GM12892 (cell line): ENCODE measurements around the gene BRDT.

Experiments used
- DNase-seq: peaks from one replicate; pipeline ENCODE4 v3.0.0; 2011; ENCODE audit not compliant: insufficient read length
- FAIRE-seq: peaks from 2 replicates; lab custom pipeline; 2011; peaks lifted over from hg19 to GRCh38; lab: Jason Lieb, UNC
- POLR2A ChIP-seq: IDR thresholded peaks from 2 replicates; pipeline ENCODE4 v1.6.1; 2011; ENCODE audit warnings: low read depth, low read length, control low read depth
- POLR2AphosphoS5 ChIP-seq: IDR thresholded peaks from 2 replicates; pipeline ENCODE4 v1.6.1; 2011; ENCODE audit warnings: low read depth, low read length, control low read depth
- TAF1 ChIP-seq: IDR thresholded peaks from 2 replicates; pipeline ENCODE4 v1.6.1; 2011; ENCODE audit warnings: low read depth, mild to moderate bottlenecking, control low read depth, low read length, borderline replicate concordance

BRDT gene

GRCh38 chr1:91937613-91938012, 11.6 kb upstream of the BRDT start:
- no peak for DNase-seq
- FAIRE-seq = no peak
- TF ChIP-seq POLR2AphosphoS5 (no peak), POLR2A (no peak), TAF1 (no peak)

DNA sequence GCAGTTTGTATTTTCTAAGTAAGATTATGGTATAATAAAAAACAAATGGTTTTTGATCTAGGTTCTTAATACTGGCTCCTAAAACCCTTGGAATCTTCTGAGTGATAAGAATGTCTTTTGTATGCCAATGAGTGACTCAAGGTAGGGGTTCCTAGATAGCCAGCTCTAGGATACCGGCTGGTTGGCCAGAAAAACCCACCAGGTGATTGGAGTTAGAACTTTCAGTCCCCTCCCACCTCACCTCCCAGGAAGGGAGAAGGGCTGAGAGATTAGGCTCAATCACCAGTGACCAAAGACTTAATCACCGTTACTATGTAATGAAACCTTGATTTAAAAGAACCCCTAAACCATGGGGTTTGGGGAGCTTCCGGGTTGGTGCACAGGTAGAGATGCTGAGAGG, 8.7 kb upstream of the BRDT start:
- FAIRE-seq = no peak
- TF ChIP-seq POLR2A = no peak
- TF ChIP-seq POLR2AphosphoS5 = no peak
- TF ChIP-seq TAF1 = no peak

GRCh38 chr1:91944087-91944486, 5.1 kb upstream of the BRDT start:
- DNase-seq (no peak), FAIRE-seq (no peak)
- TF ChIP-seq TAF1 = no peak
- TF ChIP-seq POLR2A = no peak
- no peak for TF ChIP-seq POLR2AphosphoS5

More for the DNA sequence above, 8.7 kb upstream of the BRDT start:
- DNase-seq = no peak

- TF ChIP-seq POLR2AphosphoS5 = no peak
- no peak for TF ChIP-seq POLR2A
- no peak for FAIRE-seq
- DNase-seq = no peak
Measured at GRCh38 chr1:91948097-91948496, 1.1 kb upstream of the BRDT start.

DNA sequence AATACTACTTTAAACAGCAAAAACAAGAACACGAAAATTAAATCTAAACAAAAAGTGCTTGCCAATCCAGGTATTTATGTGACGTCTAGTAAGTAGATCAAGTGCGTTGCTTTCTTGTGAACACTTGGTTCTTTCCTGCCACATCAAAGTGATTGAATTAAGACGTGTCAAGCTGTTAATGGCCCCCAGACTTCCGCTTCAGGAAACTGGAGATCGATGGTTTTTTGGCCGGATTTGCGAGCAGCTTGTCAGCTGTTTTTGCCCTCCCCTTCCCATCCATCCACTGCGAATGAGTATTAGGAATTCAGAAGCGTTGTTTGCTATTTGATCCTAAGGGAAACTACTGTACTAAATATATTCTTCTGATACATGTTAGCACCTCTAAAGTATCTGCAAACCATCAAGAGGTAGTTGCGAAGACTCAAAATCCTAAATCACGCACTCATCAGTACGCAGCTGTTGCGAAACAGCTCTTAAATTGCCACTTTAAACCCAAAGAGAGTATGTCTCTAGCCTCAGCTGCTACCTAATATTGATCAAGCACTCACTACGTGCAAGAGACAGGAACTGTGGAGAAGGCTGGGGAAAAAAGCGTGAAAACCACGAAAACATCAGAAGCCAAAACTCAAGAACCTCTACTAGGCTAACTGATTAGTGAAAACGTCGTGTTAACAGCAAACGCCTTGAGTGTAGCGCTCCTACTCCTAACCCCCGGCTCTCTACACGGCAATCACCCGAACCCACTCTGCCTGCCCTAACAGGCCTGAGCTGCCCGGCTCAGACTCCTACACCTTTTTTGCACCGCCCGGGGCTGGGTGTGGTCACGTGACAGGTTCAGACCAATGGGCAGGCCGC, 473 bp upstream of the BRDT start:
- no peak for FAIRE-seq
- TF ChIP-seq POLR2A (no peak), TAF1 (no peak), POLR2AphosphoS5 (no peak)
- DNase-seq = no peak

GRCh38 chr1:91952187-91952586, 3.0 kb downstream of the BRDT start:
- DNase-seq (no peak), FAIRE-seq (no peak)
- no peak for TF ChIP-seq POLR2A
- no peak for TF ChIP-seq TAF1
- TF ChIP-seq POLR2AphosphoS5 = no peak

GRCh38 chr1:91958926-91959325, 9.7 kb downstream of the BRDT start:
- FAIRE-seq (no peak), DNase-seq (no peak)
- TF ChIP-seq TAF1 = no peak
- TF ChIP-seq POLR2AphosphoS5 = no peak
- TF ChIP-seq POLR2A = no peak

GRCh38 chr1:91968334-91968733, 19.1 kb downstream of the BRDT start:
- DNase-seq (no peak), FAIRE-seq (no peak)
- TF ChIP-seq POLR2A (no peak), POLR2AphosphoS5 (no peak), TAF1 (no peak)

- DNase-seq = no peak
- no peak for TF ChIP-seq POLR2A
- TF ChIP-seq POLR2AphosphoS5 = no peak
- no peak for TF ChIP-seq TAF1
- no peak for FAIRE-seq
Measured at GRCh38 chr1:91979383-91979782, 30.2 kb downstream of the BRDT start.

DNA sequence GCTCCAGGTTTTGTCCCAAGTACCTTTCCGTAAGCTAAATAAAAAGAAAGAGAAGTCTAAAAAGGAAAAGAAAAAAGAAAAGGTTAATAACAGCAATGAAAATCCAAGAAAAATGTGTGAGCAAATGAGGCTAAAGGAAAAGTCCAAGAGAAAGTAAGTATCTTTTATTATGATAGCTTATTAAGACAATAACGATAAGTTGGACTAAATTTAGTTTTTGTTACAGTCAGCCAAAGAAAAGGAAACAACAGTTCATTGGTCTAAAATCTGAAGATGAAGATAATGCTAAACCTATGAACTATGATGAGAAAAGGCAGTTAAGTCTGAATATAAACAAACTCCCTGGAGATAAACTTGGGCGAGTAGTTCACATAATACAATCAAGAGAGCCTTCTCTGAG, 31.5 kb downstream of the BRDT start:
- FAIRE-seq (no peak), DNase-seq (no peak)
- TF ChIP-seq TAF1 (no peak), POLR2AphosphoS5 (no peak)

GRCh38 chr1:91981996-91982609, 32.9 kb downstream of the BRDT start:
- FAIRE-seq = no peak
- no peak for DNase-seq

DNA sequence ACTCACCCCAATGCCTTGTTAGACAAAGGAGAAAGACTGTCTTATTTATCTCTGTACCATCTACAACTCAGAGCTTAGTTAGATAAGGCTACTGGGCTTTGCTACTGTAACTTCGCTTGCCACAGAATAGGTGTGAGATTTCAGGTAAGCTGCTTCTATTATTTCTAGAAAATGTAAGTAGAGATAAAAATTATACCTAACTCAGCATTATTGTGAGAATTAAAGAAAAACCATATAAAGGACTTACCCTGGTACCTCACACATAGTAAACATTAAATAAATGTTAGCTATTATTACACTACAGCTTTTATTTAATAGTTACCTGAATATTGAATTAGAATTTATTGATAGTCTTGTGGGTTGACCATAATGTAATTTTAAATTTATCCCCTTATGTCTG, 44.1 kb downstream of the BRDT start:
- DNase-seq = no peak
- no peak for FAIRE-seq
- TF ChIP-seq POLR2AphosphoS5 = no peak
- TF ChIP-seq POLR2A = no peak
- TF ChIP-seq TAF1 = no peak

More at GRCh38 chr1:91981996-91982609, 32.9 kb downstream of the BRDT start:
- TF ChIP-seq POLR2AphosphoS5 = no peak
- no peak for TF ChIP-seq POLR2A
- no peak for TF ChIP-seq TAF1
